Activated T-cell treated with anti-CD3 and anti-CD28 coated beads, Interleukin-2, amount 50 U/mL, for 72 hours (primary cell): ENCODE data around the gene NR2F2. TPM values are rescaled to one million over a fixed set of nuclear protein-coding genes. Genes with fewer than 3 reads are reported as not detected.

ENCODE experiments used
- ATAC-seq, 2 donors: fragments of 150-1000 bp; cut with Tn5 transposase; replicated peaks in 1 of 2; 2 replicates each; pipeline ENCODE4 v1.10.0; 2021; ENCODE audit warnings: moderate library complexity in 2 of 2, mild to moderate bottlenecking in 1 of 2
- DNase-seq, 2 donors: peaks; one replicate each; pipeline ENCODE4 v3.0.0; 2021 to 2022; ENCODE audit warnings: mixed read lengths in 1 of 2
- H3K27ac Mint-ChIP-seq: one replicate; pipeline ENCODE4 v1.8.0; 2022; ENCODE audit warnings: mild to moderate bottlenecking, moderate library complexity, mixed read lengths
- H3K27me3 Mint-ChIP-seq: one replicate; pipeline ENCODE4 v1.8.0; 2022; ENCODE audit warnings: low read depth, mixed read lengths
- H3K36me3 Mint-ChIP-seq, 2 donors: one replicate each; pipeline ENCODE4 v1.8.0; 2022; ENCODE audit warnings: mixed read lengths in 2 of 2, mild to moderate bottlenecking in 1 of 2; ENCODE audit not compliant: insufficient read depth in 2 of 2
- H3K4me1 Mint-ChIP-seq: one replicate; pipeline ENCODE4 v1.8.0; 2022; ENCODE audit warnings: low read depth, mixed read lengths
- H3K4me3 Mint-ChIP-seq, 2 donors: one replicate each; pipeline ENCODE4 v1.8.0; 2022; ENCODE audit warnings: mild to moderate bottlenecking in 2 of 2, mixed read lengths in 2 of 2, moderate library complexity in 2 of 2
- H3K9me3 Mint-ChIP-seq, 2 donors: one replicate each; pipeline ENCODE4 v1.8.0; 2022; ENCODE audit warnings: mixed read lengths in 2 of 2
- total RNA-seq, 2 donors: library from RNA; stranded (reverse); gene quantifications; one replicate each; pipeline ENCODE4 v1.2.3, GENCODE V29; 2022

NR2F2 gene
- total RNA-seq, 2 donors from 2014 or later = not detected

GRCh38 chr15:96353416-96353929 lies 23.0 kb downstream of the NR2F2 start:
- no peak for DNase-seq
- H3K36me3 Mint-ChIP-seq = peaks cover 2 to 8% of the 10 kb centered on the region in 2 donors
- H3K27ac Mint-ChIP-seq = no peak overlapping the region
- H3K27me3 Mint-ChIP-seq = peaks cover 63% of the 10 kb centered on the region
- H3K9me3 Mint-ChIP-seq = no peaks in the 10 kb centered on the region
- H3K4me1 Mint-ChIP-seq = peaks cover 23% of the 10 kb centered on the region
- H3K4me3 Mint-ChIP-seq = no peak overlapping the region
- ATAC-seq = no peak

DNA sequence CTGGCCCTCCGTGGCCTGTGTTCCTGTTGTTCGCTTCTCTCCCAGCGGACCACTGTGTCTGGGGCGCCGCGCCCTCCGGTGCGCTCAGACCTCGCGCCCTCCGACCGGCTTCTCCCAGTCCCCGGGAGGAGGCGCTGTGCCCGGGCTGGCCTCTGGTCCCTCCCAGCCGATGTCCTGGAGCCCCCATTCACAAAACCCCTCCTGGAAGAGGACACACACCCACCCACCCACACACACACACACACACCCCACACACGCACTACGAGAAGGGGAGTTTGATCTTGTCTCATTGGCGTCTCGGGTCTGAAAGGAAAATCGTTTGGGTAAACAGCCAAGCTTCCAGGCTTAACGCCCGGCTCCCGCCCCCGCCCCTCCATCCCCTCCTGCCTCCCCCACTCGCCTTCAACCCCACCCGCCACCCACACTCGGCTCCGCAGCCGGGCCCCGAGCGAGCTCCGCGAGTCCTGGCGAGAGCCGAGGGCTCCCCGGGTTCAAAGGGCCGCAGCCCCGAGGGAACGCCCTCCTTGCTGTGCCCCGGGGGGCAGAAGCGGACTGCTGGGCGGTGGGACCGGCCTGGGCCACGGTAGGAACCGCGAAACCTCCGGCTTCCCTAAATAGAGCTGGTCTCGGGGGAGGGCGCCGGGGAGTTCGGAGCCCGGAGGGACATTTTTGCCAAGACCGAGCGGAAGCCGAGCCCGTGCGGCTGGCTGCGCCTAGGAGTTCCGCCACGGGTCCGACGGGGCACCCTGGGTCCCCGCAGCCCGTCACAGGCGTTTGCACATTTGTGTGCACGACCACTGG lies 23.6 kb downstream of the NR2F2 start:
- no peak overlapping the region for H3K4me3 Mint-ChIP-seq
- peaks cover 27% of the 10 kb centered on the region for H3K4me1 Mint-ChIP-seq
- DNase-seq (no peak), ATAC-seq (no peak)
- peaks cover 2 to 8% of the 10 kb centered on the region in 2 donors for H3K36me3 Mint-ChIP-seq
- no peak overlapping the region for H3K27ac Mint-ChIP-seq
- no peaks in the 10 kb centered on the region for H3K9me3 Mint-ChIP-seq
- peaks cover 63% of the 10 kb centered on the region for H3K27me3 Mint-ChIP-seq

GRCh38 chr15:96354731-96355567 lies 24.4 kb downstream of the NR2F2 start:
- ATAC-seq = no peak
- H3K4me3 Mint-ChIP-seq = no peak overlapping the region
- no peak overlapping the region for H3K27ac Mint-ChIP-seq
- H3K36me3 Mint-ChIP-seq = peaks cover 2 to 8% of the 10 kb centered on the region in 2 donors
- H3K27me3 Mint-ChIP-seq = peaks cover 60% of the 10 kb centered on the region
- no peak for DNase-seq
- no peaks in the 10 kb centered on the region for H3K9me3 Mint-ChIP-seq
- H3K4me1 Mint-ChIP-seq = peaks cover 30% of the 10 kb centered on the region

DNA sequence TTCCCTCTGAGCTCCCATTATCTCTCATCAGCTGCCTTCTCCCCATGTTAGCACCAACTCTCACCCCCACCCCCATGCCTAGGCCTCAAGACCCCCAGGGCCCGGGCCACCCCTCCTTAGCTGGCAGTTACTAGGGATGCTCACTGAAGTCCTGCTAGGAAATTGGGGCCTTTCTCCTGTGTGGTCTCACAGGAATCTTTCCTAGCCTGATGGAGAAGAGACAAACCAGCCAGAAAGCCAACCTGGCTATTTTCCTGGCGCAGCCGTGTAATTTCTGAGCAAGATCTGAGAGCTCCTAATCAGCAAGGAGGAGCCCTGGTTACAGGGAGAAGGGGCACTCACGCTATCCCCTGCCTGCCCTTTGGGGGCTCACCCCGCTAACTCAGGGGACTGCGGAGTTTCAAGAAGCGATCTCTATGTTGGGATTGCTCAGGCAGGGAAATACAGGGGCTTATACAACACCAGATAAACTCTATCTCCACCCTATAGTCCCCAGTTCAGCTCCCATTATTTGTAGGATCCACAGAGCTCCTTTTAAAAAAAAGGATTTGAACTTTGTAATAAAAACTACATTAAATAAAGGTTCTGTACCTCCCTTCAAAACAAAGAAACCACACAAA lies 25.2 kb downstream of the NR2F2 start:
- Mint-ChIP-seq H3K4me3 (no peak overlapping the region), H3K36me3 (peaks cover 2 to 8% of the 10 kb centered on the region in 2 donors), H3K27me3 (peaks cover 56% of the 10 kb centered on the region), H3K4me1 (peaks cover 30% of the 10 kb centered on the region), H3K27ac (no peak overlapping the region), H3K9me3 (no peaks in the 10 kb centered on the region)
- no peak for DNase-seq
- ATAC-seq = no peak

GRCh38 chr15:96356494-96357455 lies 26.3 kb downstream of the NR2F2 start:
- DNase-seq (peak; percentile 80 to 85), ATAC-seq (peak; percentile 66 to 79)
- peak overlapping the region; percentile 85 to 98 for H3K4me3 Mint-ChIP-seq
- no peaks in the 10 kb centered on the region for H3K9me3 Mint-ChIP-seq
- peaks cover 30% of the 10 kb centered on the region for H3K4me1 Mint-ChIP-seq
- H3K27ac Mint-ChIP-seq = peak overlapping the region; percentile 89
- H3K36me3 Mint-ChIP-seq = peaks cover 2 to 10% of the 10 kb centered on the region in 2 donors
- H3K27me3 Mint-ChIP-seq = peaks cover 56% of the 10 kb centered on the region

DNA sequence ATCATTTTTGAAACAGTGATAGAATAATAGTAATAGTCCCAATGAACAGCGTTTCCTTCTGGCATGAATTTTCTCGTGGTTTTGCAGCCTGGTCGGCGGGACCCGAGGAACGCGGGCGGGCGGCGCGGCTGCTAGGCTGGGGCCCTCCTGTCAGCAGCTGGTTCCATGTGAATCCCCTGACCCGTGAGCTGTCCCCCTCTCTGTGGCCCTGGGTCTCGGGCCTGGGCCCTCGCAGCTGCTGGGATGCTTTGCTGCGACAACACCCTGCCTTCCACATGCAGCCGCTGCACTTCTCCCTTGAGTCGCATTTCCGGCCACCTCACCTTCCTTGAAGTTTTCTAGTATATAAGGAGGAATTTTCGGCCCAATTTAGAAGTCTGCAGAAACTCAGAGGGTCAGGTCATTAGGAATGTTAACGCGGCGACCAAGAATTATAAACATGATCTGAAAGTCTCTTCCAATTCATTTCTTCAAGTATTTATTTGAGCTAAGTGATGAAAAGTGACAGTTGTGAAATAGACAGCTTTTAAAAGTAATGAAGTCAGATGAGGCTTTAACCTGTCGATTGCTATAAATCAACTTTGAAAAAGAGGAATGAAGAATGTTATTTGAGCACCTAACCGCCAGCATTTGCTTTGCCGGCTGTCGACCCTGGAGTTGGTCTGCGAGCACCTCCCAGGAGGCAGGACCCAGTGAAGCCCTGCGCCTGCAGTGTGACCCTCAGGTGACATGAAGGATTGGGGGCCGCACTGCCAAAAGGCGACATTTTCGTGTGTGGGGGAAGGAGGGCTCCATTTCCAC lies 27.7 kb downstream of the NR2F2 start:
- ATAC-seq (no peak), DNase-seq (no peak)
- H3K27ac Mint-ChIP-seq = peak overlapping the region; percentile 67
- H3K4me1 Mint-ChIP-seq = peaks cover 30% of the 10 kb centered on the region
- H3K36me3 Mint-ChIP-seq = peaks cover 4 to 13% of the 10 kb centered on the region in 2 donors
- H3K4me3 Mint-ChIP-seq = peak overlapping the region; percentile 85 to 98
- no peaks in the 10 kb centered on the region for H3K9me3 Mint-ChIP-seq
- peaks cover 58% of the 10 kb centered on the region for H3K27me3 Mint-ChIP-seq

- Mint-ChIP-seq H3K27ac (no peak overlapping the region), H3K9me3 (no peaks in the 10 kb centered on the region), H3K4me3 (peak overlapping the region; percentile 85 to 98), H3K27me3 (peaks cover 60% of the 10 kb centered on the region), H3K4me1 (peaks cover 30% of the 10 kb centered on the region), H3K36me3 (peaks cover 4 to 11% of the 10 kb centered on the region in 2 donors)
- ATAC-seq = no peak
- DNase-seq = no peak
Observed at GRCh38 chr15:96358821-96359615, 28.5 kb downstream of the NR2F2 start.

GRCh38 chr15:96359616-96360521 lies 29.4 kb downstream of the NR2F2 start:
- Mint-ChIP-seq H3K27ac (no peak overlapping the region), H3K9me3 (no peaks in the 10 kb centered on the region), H3K4me1 (peaks cover 30% of the 10 kb centered on the region), H3K27me3 (peaks cover 69% of the 10 kb centered on the region), H3K4me3 (no peak overlapping the region), H3K36me3 (peaks cover 4 to 11% of the 10 kb centered on the region in 2 donors)
- DNase-seq = no peak
- no peak for ATAC-seq

DNA sequence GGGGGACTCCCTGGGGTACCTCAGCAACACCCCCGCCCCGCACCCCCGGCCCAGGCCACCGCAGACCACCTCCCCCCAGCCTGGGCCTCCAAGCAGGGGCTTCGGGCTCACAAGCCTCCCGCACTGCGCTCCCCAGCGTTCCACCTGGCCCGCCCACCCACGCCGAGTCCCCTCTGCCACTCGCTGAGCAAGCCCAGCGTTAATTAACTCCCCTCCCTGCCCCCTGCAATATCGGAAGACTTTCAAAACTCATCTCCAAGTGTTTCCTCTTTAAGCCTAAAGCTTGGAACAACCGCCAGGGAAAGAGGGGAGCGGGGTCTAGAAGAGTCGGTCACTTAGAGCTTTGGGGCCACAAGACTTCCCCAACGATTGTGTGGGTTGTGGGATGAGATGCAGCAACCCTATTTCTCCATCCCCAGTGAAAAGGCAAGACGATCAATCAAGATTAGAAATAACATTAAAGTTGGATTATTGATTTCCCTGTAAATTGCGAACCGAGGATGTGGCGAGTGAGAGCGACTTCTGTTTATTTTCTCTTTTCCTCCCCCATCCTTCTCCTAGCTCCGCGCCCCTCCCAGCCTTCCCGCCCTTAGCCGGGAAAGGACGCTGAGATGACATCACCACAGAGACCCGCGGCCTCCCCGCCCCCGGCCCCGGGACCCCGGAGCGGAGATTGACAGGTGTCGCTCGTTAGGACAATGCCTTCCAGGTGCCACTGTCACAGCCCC lies 30.2 kb downstream of the NR2F2 start:
- no peak overlapping the region for H3K27ac Mint-ChIP-seq
- H3K4me3 Mint-ChIP-seq = no peak overlapping the region
- ATAC-seq = no peak
- DNase-seq = no peak
- H3K9me3 Mint-ChIP-seq = no peaks in the 10 kb centered on the region
- H3K4me1 Mint-ChIP-seq = peaks cover 30% of the 10 kb centered on the region
- peaks cover 77% of the 10 kb centered on the region for H3K27me3 Mint-ChIP-seq
- peaks cover 4 to 11% of the 10 kb centered on the region in 2 donors for H3K36me3 Mint-ChIP-seq
